NT2/D1 (cell line): Measurements from ENCODE around the gene UBE2J2.

ENCODE experiments used
- SUZ12 ChIP-seq: IDR thresholded peaks from 2 replicates; pipeline ENCODE4 v1.6.1; 2011; ENCODE audit not compliant: insufficient read length, insufficient read depth; ENCODE audit errors: extremely low read depth
- YY1 ChIP-seq: IDR thresholded peaks from 2 replicates; pipeline ENCODE4 v1.6.1; 2011; ENCODE audit not compliant: insufficient read length, insufficient read depth
- ZNF274 ChIP-seq: IDR thresholded peaks from 2 replicates; pipeline ENCODE4 v1.6.1; 2011; ENCODE audit warnings: mild to moderate bottlenecking, low read depth, low read length

DNA sequence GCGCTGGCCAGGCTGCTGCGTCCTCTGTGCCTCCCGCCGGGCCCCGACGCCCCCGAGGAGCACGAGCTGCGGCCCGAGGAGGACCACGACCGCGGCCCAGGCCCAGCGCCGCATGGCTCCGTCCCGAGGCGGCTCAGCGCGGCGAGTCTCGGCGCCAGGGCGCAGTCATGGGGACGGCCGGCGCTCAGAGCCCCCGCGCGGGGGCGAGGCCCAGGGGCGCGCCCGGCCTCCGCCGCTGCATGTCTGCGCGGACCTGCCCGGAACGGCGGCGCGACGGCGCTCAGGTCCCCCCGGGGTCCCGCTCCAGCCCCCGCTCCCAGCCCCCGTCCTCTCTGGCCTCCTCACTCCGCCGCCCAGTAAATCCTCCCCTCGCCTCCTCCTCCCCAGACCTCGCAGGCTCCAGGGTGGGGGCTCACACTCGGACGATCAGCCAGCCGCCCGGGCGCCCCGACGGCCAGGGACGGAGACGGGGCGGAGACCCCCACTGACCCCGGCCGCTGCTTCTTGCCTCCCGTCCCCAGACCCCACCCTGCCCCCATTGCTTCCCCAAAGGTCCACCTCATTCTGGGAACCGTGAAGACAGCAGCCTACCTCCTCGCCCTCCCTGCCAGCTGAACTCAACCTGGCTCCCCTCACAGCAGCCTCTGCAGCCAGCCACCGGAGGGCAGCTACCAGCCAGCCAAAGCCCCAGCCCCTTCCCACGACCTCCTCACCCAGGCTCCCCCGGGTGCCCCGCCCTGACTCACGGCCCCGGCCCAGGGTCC, 26.9 kb downstream of the UBE2J2 start, which contains the start of gene C1QTNF12:
- TF ChIP-seq SUZ12, result no peak
- TF ChIP-seq ZNF274, result no peak
- TF ChIP-seq YY1, result no peak
